ENCODE results near the gene PID1.

GRCh38 chr2:229160984-229161383 is 110.1 kb downstream of the PID1 start:
- no peak for TF ChIP-seq CTCF (conservative IDR thresholded peaks at IDR 0.05)
- no peak for TF ChIP-seq EZH2 (IDR thresholded peaks at IDR 0.05; ENCODE audit: low read depth)

All from PC-9 (cell line).